Esophagus squamous epithelium (tissue), 5 donors: ENCODE measurements around the gene COL26A1. TPM values are rescaled to one million over a fixed set of nuclear protein-coding genes. Genes with fewer than 3 reads are reported as not detected.

Source experiments
- DNase-seq: peaks from one replicate; lab custom pipeline; 2025; lab: John Stamatoyannopoulos, UW
- H3K27ac ChIP-seq, 4 donors: fragments of 200-600 bp; sonication (generic); one replicate each; pipeline ENCODE4 v1.5.1; 2016 to 2019; ENCODE audit warnings: mild to moderate bottlenecking in 1 of 4
- H3K27me3 ChIP-seq, 4 donors: fragments of 200-600 bp; sonication (generic); 1 replicate in 3 of 4; 2 replicates in 1 of 4; pipeline versions ENCODE4 v1.5.1 to v1.6.0; 2017 to 2021; ENCODE audit warnings: antibody characterized with exemption in 1 of 4
- H3K36me3 ChIP-seq, 3 donors: fragments of 200-600 bp; sonication (generic); one replicate each; pipeline ENCODE4 v1.5.1; 2016 to 2019
- H3K4me1 ChIP-seq, 3 donors: fragments of 200-600 bp; sonication (generic); one replicate each; pipeline ENCODE4 v1.5.1; 2017 to 2019
- H3K4me3 ChIP-seq, 4 donors: fragments of 200-600 bp; sonication (generic); 1 replicate in 3 of 4; 2 replicates in 1 of 4; pipeline ENCODE4 v1.5.1; 2016 to 2019; ENCODE audit warnings: mild to moderate bottlenecking in 2 of 4, moderate library complexity in 1 of 4
- H3K9me3 ChIP-seq, 3 donors: fragments of 200-600 bp; sonication (generic); one replicate each; pipeline ENCODE4 v1.5.1; 2016 to 2019
- POLR2A ChIP-seq, 4 donors: fragments of 450-650 bp; IDR thresholded peaks; one replicate each; pipeline ENCODE4 v1.6.1; 2017; ENCODE audit warnings: antibody characterized with exemption in 4 of 4, mild to moderate bottlenecking in 4 of 4, moderate library complexity in 3 of 4
- WGBS, 2 donors: methylation state at CpG; one replicate each; pipeline ENCODE4 v1.1.5; 2018; 5-methylcytosine and 5-hydroxymethylcytosine counted together
- intact Hi-C: fragments of 100-400 bp; cut with DNase I; formaldehyde crosslinking; loops from one replicate; pipeline ENCODE4 v1.15.0; 2022
- total RNA-seq, 4 donors: library from RNA; depleted of rRNA; stranded (reverse); fragments of >200 nt; gene quantifications; one replicate each; pipeline ENCODE4 v1.1.0, GENCODE V29; 2016
- TF ChIP-seq, protein P1 (sequence below), 6 experiments: fragments of 450-650 bp in 4 of 6; fragments of 200-600 bp in 2 of 6; sonication (generic) in 2 of 6; IDR thresholded peaks; one replicate each; pipeline ENCODE4 v1.5.1; 2016 to 2019; ENCODE audit warnings: antibody characterized with exemption in 6 of 6, mild to moderate bottlenecking in 4 of 6, moderate library complexity in 4 of 6
- donor health status: DM: yes; HTN: yes; CAD: no.

The COL26A1 gene
- total RNA-seq, 4 donors from 2014 or later, result not detected

DNA sequence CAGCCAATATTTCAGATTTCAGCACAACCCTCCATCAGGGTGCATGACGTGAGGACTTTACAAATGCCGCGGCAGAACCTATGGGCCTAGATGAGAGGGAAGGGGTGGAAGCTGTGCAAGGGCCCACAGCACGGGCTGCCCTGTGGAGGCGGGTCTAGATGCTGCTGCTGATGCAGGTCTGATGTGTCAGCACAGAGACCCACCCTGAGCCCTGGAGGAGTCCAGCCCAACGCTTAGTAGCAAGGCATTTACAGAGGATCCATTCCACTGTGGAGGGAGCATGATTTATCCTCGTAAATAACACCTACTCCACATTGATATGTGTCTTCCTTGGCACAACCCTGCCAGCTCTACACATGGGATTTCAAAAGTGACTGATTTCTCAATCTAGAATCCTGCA lies 217.9 kb downstream of the COL26A1 start:
- no peaks in the 10 kb centered on the region for H3K36me3 ChIP-seq

DNA sequence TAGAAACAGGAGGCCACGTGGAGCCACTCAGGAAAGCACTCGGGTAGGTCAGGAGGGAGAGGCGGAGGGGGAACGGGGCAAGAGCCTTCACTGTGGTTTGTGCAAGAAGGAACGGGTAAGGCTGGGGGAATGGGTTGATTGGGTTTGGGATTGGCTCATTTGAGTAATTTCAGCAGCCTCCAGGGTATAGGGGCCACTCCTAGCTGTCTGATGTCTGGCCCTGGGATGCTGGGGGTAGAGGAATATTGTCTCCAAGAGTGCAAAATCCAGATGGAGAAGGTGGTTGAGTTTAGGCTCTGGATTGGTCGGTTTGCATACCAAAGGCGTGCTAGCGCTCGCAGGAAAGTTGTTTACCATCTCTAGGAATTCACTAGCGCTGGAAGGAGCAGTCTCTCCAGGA lies 219.2 kb downstream of the COL26A1 start:
- WGBS, 2 donors, result 46 to 47% methylated on average over 10 of the region's 10 CpGs
- H3K9me3 ChIP-seq, result peaks cover 0 to 7% (median 0%) of the 10 kb centered on the region in 3 donors
- no peak for DNase-seq
- H3K4me1 ChIP-seq, result no peaks in the 10 kb centered on the region
- H3K36me3 ChIP-seq, result no peaks in the 10 kb centered on the region
- TF ChIP-seq POLR2A (IDR thresholded peaks at IDR 0.05), result no peak
- TF ChIP-seq, protein P1, sequence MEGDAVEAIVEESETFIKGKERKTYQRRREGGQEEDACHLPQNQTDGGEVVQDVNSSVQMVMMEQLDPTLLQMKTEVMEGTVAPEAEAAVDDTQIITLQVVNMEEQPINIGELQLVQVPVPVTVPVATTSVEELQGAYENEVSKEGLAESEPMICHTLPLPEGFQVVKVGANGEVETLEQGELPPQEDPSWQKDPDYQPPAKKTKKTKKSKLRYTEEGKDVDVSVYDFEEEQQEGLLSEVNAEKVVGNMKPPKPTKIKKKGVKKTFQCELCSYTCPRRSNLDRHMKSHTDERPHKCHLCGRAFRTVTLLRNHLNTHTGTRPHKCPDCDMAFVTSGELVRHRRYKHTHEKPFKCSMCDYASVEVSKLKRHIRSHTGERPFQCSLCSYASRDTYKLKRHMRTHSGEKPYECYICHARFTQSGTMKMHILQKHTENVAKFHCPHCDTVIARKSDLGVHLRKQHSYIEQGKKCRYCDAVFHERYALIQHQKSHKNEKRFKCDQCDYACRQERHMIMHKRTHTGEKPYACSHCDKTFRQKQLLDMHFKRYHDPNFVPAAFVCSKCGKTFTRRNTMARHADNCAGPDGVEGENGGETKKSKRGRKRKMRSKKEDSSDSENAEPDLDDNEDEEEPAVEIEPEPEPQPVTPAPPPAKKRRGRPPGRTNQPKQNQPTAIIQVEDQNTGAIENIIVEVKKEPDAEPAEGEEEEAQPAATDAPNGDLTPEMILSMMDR (IDR thresholded peaks at IDR 0.05), result no peak
- intact Hi-C loops, result no loop called here
- H3K27me3 ChIP-seq, result peaks cover 0 to 43% (median 2%) of the 10 kb centered on the region in 4 donors
- no peak overlapping the region for H3K4me3 ChIP-seq
- no peak overlapping the region for H3K27ac ChIP-seq

More for the DNA sequence above, 217.9 kb downstream of the COL26A1 start:
- WGBS, 2 donors, result 73 to 88% methylated on average over 2 to 7 of the region's 7 CpGs
- Histone ChIP-seq H3K27ac (no peak overlapping the region), H3K27me3 (peaks cover 0 to 46% (median 2%) of the 10 kb centered on the region in 4 donors), H3K4me3 (no peak overlapping the region), H3K4me1 (no peaks in the 10 kb centered on the region), H3K9me3 (peaks cover 0 to 12% (median 8%) of the 10 kb centered on the region in 3 donors)
- no peak for DNase-seq
- no peak for TF ChIP-seq POLR2A (IDR thresholded peaks at IDR 0.05)
- TF ChIP-seq, protein P1 (IDR thresholded peaks at IDR 0.05), result no peak
- intact Hi-C loops, result no loop called here

- Histone ChIP-seq H3K27ac (no peak overlapping the region), H3K4me1 (no peaks in the 10 kb centered on the region), H3K4me3 (no peak overlapping the region), H3K36me3 (no peaks in the 10 kb centered on the region), H3K27me3 (peaks cover 0 to 43% (median 2%) of the 10 kb centered on the region in 4 donors), H3K9me3 (no peaks in the 10 kb centered on the region)
- no peak for DNase-seq
- TF ChIP-seq, protein P1 (IDR thresholded peaks at IDR 0.05), result no peak
- TF ChIP-seq POLR2A (IDR thresholded peaks at IDR 0.05), result no peak
- intact Hi-C loops, result no loop called here
- 93 to 96% methylated on average over 3 of the region's 3 CpGs for WGBS, 2 donors
These were observed 220.3 kb downstream of the COL26A1 start for GRCh38 chr7:101582971-101583370.

- no peak for TF ChIP-seq POLR2A (IDR thresholded peaks at IDR 0.05)
- TF ChIP-seq, protein P1 (IDR thresholded peaks at IDR 0.05), result no peak
- DNase-seq, result no peak
- 75 to 79% methylated on average over 13 to 16 of the region's 18 CpGs for WGBS, 2 donors
These were observed 223.6 kb downstream of the COL26A1 start for GRCh38 chr7:101586078-101586905.

More at GRCh38 chr7:101586078-101586905, 223.6 kb downstream of the COL26A1 start:
- intact Hi-C loops, result no loop called here
- Histone ChIP-seq H3K36me3 (no peaks in the 10 kb centered on the region), H3K4me3 (no peak overlapping the region), H3K4me1 (peaks cover 0 to 11% (median 0%) of the 10 kb centered on the region in 3 donors), H3K27ac (no peak overlapping the region), H3K9me3 (no peaks in the 10 kb centered on the region), H3K27me3 (peaks cover 0 to 43% (median 2%) of the 10 kb centered on the region in 4 donors)
